ENCODE measurements around the gene ARMS2.

The ARMS2 gene

DNA sequence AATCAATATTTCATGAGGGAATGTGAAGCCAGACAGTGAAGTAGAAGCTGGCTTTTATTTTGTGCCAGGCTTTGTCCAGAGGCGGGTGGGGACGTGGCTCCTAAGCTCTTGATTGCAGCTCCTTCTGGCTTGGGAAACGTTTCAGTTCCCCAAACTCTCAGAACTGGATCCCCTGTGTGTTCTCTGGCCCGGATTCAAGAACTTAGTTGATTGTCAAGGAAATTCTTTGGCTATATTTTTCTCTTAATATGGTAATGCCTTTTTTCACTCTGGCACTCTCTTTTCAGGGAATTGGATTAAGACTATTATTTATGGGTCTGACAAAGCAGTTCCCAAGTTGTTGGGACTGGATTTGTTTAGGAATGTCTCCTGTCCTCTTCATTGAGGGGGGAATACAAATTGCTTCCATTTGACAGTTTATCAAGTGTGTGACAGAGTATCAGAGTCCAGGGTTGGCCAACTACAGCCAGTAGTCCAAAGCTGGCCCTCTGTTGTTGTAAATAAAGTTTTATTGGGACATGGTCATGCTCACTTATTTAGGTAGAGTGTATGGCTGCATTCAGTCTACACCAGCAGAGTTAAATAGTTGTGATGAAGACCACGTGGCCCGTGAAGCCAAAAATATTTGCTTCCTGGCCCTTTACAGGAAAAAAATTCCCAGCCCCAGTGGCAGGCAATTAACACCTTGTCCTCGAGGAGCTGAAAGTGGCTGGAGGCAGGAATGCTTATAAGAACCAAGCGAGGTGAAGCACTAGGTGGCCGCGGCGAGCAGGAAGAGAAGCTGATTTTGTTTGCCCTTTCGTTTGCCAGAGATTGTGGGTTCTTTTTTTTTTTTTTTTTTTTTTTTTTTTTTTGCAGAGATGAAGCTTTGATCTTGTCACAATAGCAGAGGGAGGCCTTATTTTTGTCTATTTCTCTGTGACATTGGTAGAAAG, 41.2 kb downstream of the ARMS2 start:
- DNase-seq = no peak

DNA sequence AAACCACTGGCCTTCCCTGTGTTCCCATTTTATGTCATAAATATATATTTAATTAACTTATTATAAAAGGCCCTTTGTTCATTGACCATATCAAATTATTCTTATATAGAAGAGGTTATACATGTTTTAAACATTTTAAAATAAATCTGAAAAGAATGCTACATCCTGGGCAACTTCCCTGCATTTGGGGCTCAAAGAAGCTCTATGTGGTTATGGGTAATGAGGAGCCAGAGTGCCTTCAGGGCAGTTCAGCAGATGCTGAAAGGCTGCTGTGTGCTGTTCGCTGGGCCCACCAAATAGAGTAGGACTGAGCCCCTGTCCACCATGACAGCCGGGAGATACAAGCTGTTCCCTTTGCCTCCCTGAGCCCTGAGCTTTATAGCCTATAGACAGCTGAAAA, 42.8 kb downstream of the ARMS2 start:
- DNase-seq = no peak

DNA sequence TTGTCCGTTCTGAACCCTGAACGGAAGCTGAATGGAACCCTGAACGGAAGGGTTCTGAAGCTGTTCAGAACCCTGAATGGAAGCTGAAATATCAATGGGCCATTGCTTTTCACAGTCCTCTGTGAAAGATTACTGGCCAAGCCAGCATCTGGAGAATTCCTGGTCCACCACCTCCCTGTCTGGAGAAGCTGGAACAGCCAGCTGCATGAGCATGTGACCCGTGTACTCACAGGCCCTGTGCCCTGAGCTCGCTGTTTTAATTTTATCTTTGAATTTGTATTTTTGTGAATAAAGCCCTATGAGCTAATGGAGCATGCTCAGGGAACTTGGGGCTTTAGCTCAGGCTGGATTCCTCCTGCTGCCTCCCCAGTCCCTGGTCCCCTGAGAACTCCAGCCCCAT, 44.1 kb downstream of the ARMS2 start:
- DNase-seq = no peak

GRCh38 chr10:122499012-122499411, 44.6 kb downstream of the ARMS2 start:
- no peak for DNase-seq

DNA sequence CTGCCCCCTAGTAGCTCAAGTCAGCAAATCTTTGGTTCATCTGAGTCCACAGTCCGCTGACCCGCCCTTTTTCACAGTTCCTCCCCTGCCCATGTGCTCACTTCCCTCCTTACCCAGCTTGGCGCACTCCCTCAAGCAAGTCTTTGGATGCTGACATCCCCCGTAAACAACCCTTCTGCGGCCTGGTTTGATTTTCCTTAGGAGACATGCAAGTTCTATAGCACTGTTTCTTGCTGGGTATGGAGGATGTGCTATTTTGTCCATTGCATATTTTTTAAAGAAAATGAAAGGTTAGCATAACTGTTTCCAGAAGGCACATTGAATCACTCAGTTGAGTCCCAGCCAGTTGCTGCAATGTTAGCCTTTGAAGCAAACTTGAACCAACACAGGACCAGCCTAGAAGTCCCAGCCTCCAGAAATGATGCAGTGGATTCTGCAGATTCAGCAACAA, 45.1 kb downstream of the ARMS2 start:
- no peak for DNase-seq

GRCh38 chr10:122500194-122500593, 45.7 kb downstream of the ARMS2 start:
- DNase-seq = no peak

DNA sequence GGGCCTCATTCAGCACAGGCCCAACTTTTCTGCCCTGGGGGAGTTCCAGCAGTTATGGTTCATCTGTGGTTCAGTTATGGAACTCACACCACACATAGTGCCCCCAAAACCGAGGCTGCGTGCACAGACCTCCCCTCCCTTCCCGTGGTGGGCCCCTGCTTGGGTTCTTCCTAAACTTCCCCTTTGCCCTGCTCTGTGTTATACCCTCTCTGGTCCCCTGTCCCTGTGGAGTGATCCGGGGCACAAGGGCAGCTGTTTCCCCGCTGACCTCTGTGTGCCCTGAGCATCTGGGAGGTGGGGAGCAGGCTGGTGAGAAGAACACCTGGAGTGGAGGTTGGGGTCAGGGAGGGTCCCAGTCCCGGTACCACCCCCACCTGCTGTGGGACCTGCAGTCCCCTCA, 46.3 kb downstream of the ARMS2 start:
- no peak for DNase-seq

DNA sequence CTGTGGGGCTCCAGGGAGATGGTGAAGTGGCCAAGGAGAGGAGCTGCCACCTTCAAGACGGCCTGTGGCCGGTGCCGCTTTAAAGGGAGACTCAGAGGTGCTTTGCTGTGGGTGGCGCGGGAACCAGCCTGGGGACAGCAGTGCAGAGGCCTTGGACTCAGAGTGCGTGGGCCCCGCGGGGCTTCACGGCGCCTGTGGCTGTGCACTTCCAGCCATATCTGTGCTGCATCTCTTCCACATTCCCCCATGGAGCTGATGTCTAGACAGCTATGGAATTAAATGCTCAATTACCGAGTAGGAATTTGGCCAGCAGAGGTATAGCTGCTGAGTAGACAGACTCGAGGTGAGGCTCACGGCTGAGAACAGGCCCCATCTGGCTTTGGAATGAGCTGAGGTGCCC, 48.6 kb downstream of the ARMS2 start:
- DNase-seq = no peak

DNA sequence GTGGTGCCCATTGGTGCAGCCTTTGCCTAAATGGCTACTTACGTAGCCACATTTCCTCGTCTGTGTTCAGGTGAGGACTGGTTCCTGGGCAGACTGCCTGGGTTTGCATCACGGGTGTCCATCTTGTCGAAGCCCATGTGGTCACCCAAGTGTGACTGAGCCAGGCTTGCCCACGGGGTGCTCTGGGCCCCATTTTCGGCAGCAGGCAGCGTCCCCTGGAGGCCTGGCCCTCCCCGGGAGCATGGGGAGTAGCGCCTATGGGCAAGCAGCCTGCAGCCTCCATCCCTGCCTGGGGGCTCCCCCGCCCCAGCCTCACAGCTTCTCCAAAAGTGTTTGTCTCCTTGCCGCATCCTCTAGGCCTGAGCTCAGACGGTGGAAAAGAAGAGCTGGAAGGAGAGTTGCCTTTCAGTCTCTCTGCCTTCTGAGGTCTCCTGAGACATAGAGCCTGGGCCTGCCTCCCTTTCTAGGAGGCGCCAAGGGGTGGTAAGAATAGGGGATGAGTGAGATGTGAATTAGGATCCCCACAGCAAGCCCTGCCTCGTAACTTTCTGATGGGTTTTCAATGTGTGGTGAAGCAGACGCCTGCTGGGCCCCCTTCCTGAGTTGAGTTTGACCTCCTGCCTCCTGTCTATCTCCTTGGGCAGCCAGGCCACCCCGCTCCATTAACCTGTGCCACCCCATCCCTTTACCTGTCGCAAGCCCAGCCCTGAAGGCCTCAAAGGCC, 49.6 kb downstream of the ARMS2 start:
- no peak for DNase-seq

DNA sequence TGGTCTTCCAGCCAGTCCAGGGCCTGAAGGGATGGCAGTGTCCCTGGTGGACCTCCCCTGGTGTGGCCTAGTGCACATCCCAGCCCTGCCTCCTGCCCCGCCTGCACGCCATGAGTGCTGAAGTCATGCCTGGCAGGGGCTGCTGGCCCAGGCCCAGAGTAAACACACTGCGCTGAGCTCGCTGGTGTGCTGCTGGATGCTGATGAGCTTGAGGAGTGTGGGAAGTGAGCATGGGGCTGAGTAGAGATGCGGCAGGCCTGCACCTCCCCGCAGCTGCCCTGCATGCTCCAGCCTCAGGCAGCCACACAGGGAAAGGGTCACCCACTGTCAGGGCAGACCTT, 50.1 kb downstream of the ARMS2 start:
- DNase-seq = no peak

DNA sequence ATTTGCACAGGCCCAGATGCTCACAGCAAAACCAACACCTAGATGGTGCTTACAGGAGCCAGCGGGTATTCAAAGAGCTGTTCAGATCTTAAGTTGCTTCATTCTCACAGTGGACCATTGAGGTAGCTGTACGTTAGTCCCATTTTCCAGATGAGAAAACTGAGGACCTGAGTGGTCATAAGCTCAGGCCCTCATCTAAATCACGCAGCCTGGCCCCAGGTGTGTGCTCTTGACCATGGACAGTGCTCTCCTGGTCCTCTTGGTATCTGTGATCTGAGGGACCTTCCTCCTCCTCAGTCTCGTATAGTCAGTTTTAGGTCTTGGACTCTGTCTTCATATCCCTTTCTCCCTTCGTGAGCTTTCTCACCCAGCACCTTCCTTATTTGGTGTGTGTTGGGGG, 50.6 kb downstream of the ARMS2 start:
- DNase-seq = no peak

DNA sequence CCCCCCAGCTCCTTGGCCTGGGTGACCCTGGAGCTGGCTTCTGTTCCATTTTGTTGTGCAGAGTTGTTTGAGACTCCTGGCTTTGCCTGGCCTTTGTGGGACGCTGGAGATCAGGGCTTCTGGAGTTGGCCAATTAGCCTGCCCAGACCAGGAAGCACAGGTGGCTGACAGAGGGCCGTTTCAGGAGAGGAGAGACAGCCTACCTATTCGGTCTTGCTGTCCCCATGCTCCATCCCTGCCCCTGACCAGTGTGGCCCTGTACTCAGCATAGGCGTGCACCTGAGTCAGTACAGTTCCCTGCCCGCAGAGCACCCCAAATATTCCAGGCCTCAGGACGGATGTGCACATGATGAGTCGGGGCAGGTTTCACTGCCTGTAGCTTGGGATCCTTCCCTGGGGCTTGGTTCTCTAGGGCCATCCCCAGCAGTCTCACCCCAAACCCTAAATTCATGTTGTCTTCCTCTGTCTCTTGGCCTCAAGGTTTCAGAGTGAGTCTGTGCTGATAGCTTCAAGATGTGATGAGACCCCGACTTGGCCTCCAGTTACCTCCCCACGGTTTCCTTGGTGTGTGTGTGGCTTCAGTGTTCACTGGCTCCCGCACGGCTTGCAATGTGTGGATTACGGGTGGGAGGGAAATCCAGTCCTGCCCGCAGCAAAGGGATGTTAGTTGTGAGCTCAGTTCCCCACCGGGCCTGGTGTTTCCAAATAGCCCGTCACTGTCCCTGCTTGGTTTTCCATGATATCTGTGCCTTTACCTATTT, 51.6 kb downstream of the ARMS2 start:
- DNase-seq = no peak
